Esophagus muscularis mucosa (tissue), 4 donors: ENCODE data around the gene NOD2. TPM values are rescaled to one million over a fixed set of nuclear protein-coding genes. Genes with fewer than 3 reads are reported as not detected.

Experiments
- DNase-seq: peaks from one replicate; pipeline ENCODE4 v3.0.0-alpha.2; 2017; ENCODE audit errors: extremely low spot score
- H3K27ac ChIP-seq, 4 donors: fragments of 200-600 bp; sonication (generic); replicated peaks in 1 of 4; 1 replicate in 3 of 4; 2 replicates in 1 of 4; pipeline ENCODE4 v1.5.1; 2016 to 2019; ENCODE audit warnings: mild to moderate bottlenecking in 1 of 4
- H3K27me3 ChIP-seq, 4 donors: fragments of 200-600 bp; sonication (generic); one replicate each; pipeline versions ENCODE4 v1.5.1 to v1.6.0; 2016 to 2019
- H3K36me3 ChIP-seq, 4 donors: fragments of 200-600 bp; sonication (generic); one replicate each; pipeline ENCODE4 v1.5.1; 2016 to 2019
- H3K4me1 ChIP-seq, 4 donors: fragments of 200-600 bp; sonication (generic); one replicate each; pipeline ENCODE4 v1.5.1; 2016 to 2019
- H3K4me3 ChIP-seq, 4 donors: fragments of 200-600 bp; sonication (generic); 1 replicate in 2 of 4; 2 replicates in 2 of 4; pipeline ENCODE4 v1.5.1; 2016 to 2019; ENCODE audit warnings: mild to moderate bottlenecking in 4 of 4, moderate library complexity in 1 of 4
- H3K9me3 ChIP-seq, 4 donors: fragments of 200-600 bp; sonication (generic); 1 replicate in 3 of 4; 2 replicates in 1 of 4; pipeline ENCODE4 v1.5.1; 2016 to 2019
- EP300 ChIP-seq: sonication (generic); formaldehyde crosslinking; IDR thresholded peaks from one replicate; pipeline ENCODE4 v1.6.1; 2017; ENCODE audit warnings: antibody characterized with exemption
- POLR2A ChIP-seq: fragments of 450-650 bp; IDR thresholded peaks from one replicate; pipeline ENCODE4 v1.6.1; 2017; ENCODE audit warnings: antibody characterized with exemption, moderate library complexity, mild to moderate bottlenecking, low read depth
- POLR2AphosphoS5 ChIP-seq, 2 donors: sonication (generic); formaldehyde crosslinking; IDR thresholded peaks; one replicate each; pipeline ENCODE4 v1.6.1; 2017; ENCODE audit warnings: antibody characterized with exemption in 2 of 2
- WGBS: methylation state at CpG from one replicate; pipeline ENCODE4 v1.1.5; 2018; 5-methylcytosine and 5-hydroxymethylcytosine counted together
- intact Hi-C: fragments of 100-400 bp; cut with DNase I; formaldehyde crosslinking; loops from one replicate; pipeline ENCODE4 v1.15.1; 2023
- total RNA-seq, 4 donors: library from RNA; depleted of rRNA; stranded (reverse); fragments of >200 nt; gene quantifications; one replicate each; pipeline versions ENCODE4 v1.1.0 to v1.2.1, GENCODE V29; 2016
- TF ChIP-seq, protein P1 (sequence below), 3 experiments: fragments of 200-600 bp in 2 of 3; fragments of 450-650 bp in 1 of 3; sonication (generic) in 2 of 3; IDR thresholded peaks; one replicate each; pipeline ENCODE4 v1.5.1; 2017 to 2019; ENCODE audit warnings: antibody characterized with exemption in 3 of 3, mild to moderate bottlenecking in 2 of 3, moderate library complexity in 1 of 3

The NOD2 gene
- total RNA-seq, 4 donors from 2014 or later = 1.2 to 6.0 (median 2.5) TPM

- intact Hi-C loops = no loop called here
- Histone ChIP-seq H3K4me1 (no peaks in the 10 kb centered on the region), H3K9me3 (no peaks in the 10 kb centered on the region), H3K36me3 (no peaks in the 10 kb centered on the region), H3K27ac (no peak overlapping the region), H3K4me3 (no peak overlapping the region), H3K27me3 (no peaks in the 10 kb centered on the region)
- whole genome bisulfite sequencing = 84% methylated on average over 6 of the region's 14 CpGs
- DNase-seq = no peak
- TF ChIP-seq, protein P1, sequence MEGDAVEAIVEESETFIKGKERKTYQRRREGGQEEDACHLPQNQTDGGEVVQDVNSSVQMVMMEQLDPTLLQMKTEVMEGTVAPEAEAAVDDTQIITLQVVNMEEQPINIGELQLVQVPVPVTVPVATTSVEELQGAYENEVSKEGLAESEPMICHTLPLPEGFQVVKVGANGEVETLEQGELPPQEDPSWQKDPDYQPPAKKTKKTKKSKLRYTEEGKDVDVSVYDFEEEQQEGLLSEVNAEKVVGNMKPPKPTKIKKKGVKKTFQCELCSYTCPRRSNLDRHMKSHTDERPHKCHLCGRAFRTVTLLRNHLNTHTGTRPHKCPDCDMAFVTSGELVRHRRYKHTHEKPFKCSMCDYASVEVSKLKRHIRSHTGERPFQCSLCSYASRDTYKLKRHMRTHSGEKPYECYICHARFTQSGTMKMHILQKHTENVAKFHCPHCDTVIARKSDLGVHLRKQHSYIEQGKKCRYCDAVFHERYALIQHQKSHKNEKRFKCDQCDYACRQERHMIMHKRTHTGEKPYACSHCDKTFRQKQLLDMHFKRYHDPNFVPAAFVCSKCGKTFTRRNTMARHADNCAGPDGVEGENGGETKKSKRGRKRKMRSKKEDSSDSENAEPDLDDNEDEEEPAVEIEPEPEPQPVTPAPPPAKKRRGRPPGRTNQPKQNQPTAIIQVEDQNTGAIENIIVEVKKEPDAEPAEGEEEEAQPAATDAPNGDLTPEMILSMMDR (IDR thresholded peaks at IDR 0.05) = no peak
- TF ChIP-seq POLR2A (no peak), EP300 (no peak), POLR2AphosphoS5 (IDR thresholded peaks at IDR 0.05) (no peak)
Observed at GRCh38 chr16:50679266-50679665, 14.1 kb upstream of the NOD2 start.

- Histone ChIP-seq H3K4me3 (peak overlapping the region in 2 of 4 donors; percentile 34 to 49), H3K27ac (no peak overlapping the region), H3K9me3 (no peaks in the 10 kb centered on the region), H3K4me1 (no peaks in the 10 kb centered on the region), H3K36me3 (no peaks in the 10 kb centered on the region), H3K27me3 (no peaks in the 10 kb centered on the region)
- TF ChIP-seq POLR2A (no peak), EP300 (no peak), POLR2AphosphoS5 (IDR thresholded peaks at IDR 0.05) (no peak)
- TF ChIP-seq, protein P1 (IDR thresholded peaks at IDR 0.05) = no peak
- 87% methylated on average over 6 of the region's 6 CpGs for WGBS
- no peak for DNase-seq
- intact Hi-C loops = no loop called here
Observed at GRCh38 chr16:50679676-50680555, 13.5 kb upstream of the NOD2 start.

GRCh38 chr16:50680556-50680893 is 12.9 kb upstream of the NOD2 start:
- no peak for TF ChIP-seq POLR2A
- TF ChIP-seq EP300 = no peak
- TF ChIP-seq POLR2AphosphoS5 (IDR thresholded peaks at IDR 0.05) = no peak
- TF ChIP-seq, protein P1 (IDR thresholded peaks at IDR 0.05) = no peak
- Histone ChIP-seq H3K27me3 (no peaks in the 10 kb centered on the region), H3K27ac (no peak overlapping the region), H3K4me1 (no peaks in the 10 kb centered on the region), H3K9me3 (no peaks in the 10 kb centered on the region), H3K36me3 (no peaks in the 10 kb centered on the region), H3K4me3 (peak overlapping the region; percentile 34 to 49 (median 38))
- DNase-seq = no peak
- 83% methylated on average over 2 of the region's 3 CpGs for WGBS
- intact Hi-C loops = no loop called here

DNA sequence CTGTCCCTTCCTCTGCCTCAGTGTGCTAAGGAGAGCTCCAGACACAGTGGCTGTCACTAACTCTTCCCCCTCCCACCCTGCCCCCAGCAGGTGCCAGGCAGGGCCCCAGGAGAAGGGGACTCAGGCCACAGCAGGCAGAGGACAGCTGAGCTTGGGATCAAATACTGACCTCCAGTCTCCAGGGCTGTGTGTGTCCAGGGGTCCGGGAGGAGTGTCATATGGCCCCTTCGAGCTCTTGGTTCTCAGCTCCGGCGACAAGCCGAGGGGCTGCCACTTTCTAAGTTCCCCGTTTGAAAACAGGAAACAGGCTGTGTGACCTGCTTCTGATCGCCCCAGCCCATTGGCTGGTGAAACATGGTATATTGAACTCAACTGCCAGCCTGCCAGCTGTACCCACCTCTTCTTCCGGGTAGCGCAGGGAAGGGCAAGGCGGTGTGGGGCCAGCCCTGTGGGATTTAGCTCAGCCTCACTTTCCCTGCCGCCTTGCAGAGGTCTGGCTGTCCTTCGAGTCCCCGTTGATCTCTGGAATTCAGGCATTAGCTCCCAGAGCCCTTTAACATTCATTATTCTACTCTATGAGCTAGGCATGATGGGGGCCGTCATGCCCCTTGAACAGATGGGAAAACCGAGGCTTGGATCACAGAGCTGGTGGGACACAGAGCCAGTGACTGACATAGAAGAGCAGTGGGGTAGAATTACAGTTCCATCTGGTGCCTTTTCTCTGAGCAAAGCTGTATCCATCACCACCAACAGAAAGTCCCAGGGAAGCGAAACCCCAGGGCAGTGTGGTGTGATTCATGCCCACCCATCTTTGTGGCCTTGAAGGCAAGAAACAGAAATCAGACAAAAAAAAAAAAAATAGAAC is 12.2 kb upstream of the NOD2 start, which contains the start of gene SNX20:
SNX20 (minus strand) TSS at position 292 of the 865 bp plus-strand sequence. CDS start 3,786 bp downstream, outside the sequence.
- 83% methylated on average over 9 of the region's 16 CpGs for WGBS
- TF ChIP-seq EP300 (no peak), POLR2A (no peak), POLR2AphosphoS5 (IDR thresholded peaks at IDR 0.05) (peak in 1 of 2 donors; percentile 19)
- TF ChIP-seq, protein P1 (IDR thresholded peaks at IDR 0.05) = no peak
- Histone ChIP-seq H3K9me3 (no peaks in the 10 kb centered on the region), H3K36me3 (no peaks in the 10 kb centered on the region), H3K4me1 (no peaks in the 10 kb centered on the region), H3K27me3 (no peaks in the 10 kb centered on the region), H3K27ac (peak within 1 kb of the TSS in 1 of 4 donors; percentile 5), H3K4me3 (peak within 1 kb of the TSS; percentile 34 to 49 (median 38))
- intact Hi-C loops = no loop called here
- DNase-seq = no peak
